ENCODE results near the gene SESTD1.
A peak's percentile ranks its signal among the peaks of the same experiment; 100 is the strongest.
"Not testable (repeated sequence)": the region's sequence is repeated elsewhere in the genome, so short reads cannot be mapped to it uniquely, and the experiment has no call there.

Gene SESTD1

DNA sequence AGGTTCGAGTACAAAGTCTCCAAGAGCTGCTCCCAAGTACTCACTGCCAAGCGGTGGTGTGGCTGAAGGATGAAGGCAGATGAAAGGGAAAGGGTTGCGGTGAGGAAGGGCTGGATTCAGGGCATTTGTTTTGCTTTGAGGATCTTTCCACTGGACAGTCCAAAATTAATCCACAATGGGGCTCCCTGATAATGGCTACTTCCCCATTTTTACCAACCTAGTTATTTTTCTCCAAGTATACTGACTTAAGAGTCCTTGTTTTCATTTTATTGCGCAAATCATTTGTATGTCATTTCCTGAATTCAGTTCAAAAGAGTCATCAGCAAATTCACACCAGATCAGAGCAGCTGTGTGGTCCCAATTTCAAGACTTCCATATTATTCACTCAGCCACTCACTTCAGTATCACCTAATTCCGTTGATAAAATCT is 464 bp upstream of the SESTD1 start:
- DNase-seq (ENCODE audit: low read depth), result no peak

DNA sequence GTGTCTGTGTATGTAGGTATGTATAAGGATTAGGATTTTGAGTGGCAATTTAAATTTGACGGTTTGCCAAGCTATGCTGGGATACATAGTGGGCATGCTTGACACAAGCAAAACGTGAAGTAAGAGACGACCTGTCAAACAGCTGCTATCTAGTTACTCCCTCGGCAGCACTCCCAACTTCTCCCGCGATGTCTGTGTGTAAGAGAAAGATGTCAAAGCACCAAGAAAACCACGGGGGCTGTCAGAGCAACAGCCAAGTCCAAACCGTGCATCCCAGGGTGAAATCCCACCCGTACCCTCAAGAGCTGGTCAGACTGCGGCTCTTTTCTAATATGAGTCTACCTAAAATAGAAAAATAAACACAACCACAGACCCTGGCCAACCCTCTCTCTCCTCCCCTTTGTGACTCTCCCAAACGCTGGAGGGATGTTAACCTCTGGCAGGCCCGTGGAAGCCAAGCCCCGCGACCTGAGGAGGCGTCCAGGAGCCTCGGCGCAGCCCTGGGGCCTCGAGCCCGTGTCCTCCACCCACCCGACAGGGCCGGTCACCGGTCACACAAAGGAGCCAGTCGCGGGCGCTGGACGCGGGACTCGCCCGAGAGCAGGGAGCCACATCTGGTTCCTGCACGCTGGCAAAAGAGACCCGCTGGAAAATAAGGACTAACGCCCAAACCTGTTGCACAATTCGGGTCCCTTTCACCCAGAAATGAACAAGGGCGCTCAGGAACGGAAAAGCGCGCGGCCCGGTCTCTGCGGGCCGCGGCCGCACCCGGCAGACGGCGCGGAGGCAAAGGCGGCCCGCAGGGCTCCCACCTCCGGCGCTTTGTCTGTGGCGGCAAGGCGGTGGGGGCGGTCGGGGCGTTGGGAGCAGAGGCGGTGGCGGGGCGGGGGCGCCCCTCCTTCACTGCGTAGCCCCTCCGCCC is 925 bp downstream of the SESTD1 start:
- no peak for DNase-seq (ENCODE audit: low read depth)

DNA sequence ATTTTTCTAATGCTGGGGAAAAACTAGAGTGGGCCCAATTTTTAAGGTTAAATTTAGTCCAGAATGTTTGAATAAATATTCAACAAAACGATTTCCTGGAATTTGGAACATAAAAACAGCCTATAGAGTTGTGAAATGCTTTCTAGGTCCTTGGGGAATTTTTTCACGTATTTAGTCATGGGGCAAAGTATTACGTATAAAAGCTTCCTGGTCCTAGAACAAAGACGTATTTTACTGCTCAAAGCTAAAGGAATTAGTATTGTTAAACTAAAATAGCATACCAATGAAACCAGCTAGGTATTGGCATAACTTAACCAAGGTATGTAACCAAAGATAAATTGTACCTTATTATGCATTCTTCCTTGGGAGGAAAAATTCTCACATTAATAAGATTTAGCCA is 1.6 kb downstream of the SESTD1 start:
- peak; percentile 50 for DNase-seq (ENCODE audit: low read depth)

DNA sequence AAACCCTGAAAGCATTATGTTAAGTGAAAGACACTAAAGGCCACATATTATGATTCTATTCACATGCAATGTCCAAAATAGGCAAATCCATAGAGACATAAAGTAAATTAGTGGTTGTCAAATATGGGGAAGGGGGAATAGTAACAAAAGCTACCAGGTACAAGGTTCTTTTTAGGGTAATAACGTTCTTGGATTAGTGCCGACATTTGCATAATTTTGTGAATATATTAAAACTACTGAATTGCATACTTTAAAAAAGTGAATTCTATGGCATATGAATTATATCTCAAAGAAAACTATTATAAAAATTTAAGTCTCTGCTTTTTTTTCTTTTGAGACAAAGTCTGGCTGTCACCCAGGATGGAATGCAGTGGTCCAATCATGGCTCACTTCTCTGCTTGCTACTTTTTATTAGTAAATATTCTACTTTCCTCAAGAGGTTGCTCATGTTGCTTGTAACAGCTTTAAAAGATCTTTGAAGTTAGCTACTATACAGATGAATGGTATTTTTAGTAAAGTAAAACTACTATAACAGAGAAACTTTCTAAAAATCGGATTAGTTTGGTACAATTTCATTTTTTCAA is 2.5 kb downstream of the SESTD1 start:
- no peak for DNase-seq (ENCODE audit: low read depth)

DNA sequence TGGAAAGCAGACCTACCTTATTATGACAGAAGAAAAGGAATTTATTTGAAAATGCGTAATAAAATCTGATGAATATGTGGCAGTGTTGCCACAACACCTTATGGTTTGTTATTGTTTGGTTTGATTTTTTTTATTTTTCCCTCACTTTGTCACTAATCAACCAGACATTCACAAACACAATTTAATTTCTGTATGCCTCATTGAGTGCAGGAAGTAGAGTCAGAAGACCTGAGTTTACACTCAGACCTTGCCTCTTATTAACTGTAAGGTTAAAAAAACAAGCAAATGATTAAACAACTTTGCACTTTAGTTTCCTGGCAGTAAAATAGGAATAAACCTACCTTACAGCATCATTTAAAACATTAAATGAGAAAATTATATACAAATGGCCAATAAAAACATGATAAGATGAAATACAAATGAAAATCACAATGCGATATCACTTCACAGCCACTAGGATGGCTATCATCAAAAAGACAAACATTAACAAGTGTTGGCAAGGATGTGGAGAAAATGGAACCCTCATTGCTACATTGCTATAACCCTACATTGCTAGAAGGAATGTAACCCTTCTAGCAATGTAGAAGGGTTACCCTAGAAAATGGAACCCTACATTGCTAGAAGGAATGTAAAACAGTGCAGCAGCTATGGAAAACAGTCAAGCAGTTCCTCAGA is 3.3 kb downstream of the SESTD1 start:
- DNase-seq (ENCODE audit: low read depth), result no peak

DNA sequence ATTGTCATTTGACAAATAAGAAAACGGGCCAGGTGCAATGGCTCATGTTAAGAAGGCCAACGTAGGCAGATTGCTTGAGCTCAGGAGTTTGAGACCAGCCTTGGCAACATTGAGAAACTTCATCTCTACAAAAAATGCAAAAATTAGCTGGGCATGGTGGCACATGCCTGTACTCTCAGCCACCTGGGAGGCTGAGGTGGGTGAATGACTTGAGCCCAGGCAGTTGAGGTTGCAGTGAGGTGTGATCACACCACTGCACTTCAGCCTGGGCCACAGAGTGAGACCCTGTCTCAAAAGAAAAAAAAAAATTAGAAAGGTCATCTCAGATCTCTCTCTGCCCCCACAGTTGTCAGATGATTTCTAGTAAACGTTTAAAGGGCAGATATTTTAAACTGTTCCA is 4.4 kb downstream of the SESTD1 start:
- DNase-seq (ENCODE audit: low read depth), result no peak

DNA sequence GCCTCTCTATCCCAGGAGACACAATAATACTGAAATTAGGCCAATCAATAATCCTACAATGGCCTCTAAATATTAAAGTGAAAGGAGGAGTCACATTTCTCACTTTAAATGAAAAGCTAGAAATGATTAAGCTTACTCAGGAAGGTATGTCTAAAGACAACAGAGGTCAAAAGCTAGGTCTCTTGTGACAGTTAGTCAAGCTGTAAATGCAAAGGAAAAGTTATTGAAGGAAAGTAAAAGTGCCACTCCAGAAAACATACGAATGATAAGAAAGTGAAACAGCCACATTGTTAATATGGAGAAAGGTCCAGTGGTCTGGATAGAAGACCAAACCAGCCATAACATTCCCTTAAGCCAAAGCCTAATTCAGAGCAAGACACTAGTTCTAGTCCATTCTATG is 9.5 kb downstream of the SESTD1 start:
- no peak for DNase-seq (ENCODE audit: low read depth)

DNA sequence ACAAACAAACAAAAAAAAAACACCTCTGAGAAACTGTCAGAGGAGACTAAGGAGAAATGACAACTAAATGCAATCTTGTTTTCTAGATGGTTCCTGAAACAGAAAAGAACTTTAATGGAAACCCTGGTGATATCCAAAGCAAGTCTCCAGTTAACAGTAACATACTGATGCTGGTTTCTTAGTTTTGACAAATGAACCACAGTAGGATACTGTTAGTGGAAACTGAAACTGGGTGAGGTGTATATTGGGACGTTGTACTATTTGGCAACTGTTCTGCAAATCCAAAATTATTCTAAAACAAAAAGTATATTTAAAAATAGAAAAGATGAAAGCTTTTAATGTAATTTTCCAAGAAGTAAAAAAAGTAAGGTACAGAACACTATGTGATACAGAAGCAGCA is 11.4 kb downstream of the SESTD1 start:
- DNase-seq (ENCODE audit: low read depth), result no peak

DNA sequence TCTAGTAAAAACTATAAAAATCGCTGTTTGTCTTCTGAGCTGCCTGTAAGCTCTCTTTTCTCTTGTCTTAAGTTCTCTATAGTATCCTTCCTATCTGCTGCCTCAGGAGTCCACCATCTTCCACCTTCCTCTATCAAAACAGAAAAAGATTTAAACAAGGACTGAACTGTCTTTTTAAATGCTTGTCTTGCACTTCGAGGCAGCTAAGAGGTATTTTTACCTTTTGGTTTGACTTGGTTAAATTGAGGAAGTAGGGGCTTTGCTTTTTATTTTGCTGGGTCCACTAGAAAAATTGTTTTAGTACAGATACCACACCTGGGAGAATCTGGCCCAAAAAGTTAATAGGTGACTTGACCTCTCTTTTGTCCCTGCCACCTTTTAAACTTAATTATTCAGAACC is 12.2 kb downstream of the SESTD1 start:
- DNase-seq (ENCODE audit: low read depth), result no peak

DNA sequence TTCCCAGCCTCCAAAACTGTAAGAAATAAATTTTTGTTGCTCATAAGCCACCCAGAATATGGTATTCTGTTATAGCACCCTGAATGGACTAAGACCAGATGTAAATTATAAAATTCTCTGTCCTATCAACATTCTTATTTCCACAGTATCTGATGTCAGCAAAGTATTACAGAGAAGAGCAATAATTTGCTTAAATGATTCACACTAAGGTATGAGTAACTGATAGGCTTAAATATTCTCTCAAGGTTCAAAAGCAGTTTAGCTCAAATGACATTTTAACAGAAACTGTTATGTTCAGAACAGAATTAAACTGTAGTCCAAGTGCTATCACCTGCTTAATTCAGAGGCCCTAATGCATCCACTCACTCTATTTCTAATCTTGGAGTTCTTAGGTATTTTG is 12.8 kb downstream of the SESTD1 start:
- no peak for DNase-seq (ENCODE audit: low read depth)

DNA sequence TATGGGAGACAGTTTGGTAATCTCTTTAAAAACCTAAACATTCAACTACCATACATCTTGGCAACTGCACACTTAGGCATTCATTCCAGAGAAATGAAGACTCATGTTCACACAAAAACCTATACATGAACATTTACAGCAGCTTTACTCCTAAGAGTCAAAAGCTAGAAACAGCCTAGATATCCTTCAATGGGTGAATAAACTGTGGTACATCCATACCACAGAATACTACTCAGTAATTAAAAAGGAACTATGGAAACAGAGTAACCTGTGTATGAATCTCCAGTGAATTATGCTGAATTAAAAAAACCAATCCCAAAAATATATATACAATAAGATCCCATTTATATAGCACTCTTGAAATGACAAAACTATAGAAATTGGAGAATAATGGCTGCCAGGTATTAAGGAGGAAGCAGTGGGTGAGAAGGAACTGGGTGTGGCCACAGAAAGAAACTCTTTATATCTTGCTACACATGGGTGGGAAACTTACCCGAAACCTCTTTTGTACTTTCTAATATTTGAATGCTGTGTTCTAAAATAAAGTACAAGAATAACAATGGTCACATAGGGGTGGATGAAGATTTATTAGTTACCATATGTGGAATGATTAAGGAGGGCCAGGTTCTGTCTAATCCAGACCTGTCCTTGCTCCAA is 13.7 kb downstream of the SESTD1 start:
- no peak for DNase-seq (ENCODE audit: low read depth)

DNA sequence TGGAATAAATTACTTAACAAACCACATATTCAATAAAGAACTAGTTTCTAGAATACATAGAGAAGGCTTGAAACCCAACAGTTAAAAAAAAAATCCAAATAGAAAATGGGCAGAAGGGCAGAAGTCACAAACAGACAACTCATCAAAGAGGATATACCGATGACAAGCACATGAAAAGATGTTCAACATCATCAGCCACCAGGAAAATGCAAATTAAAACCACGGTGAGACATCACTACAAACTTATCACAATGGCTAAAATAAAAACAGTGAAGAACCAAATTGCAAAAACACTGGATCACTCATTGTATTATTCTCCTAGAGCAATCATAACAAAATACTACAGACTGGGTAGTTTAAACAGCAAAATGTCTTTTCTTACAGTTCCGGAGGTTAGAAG is 14.5 kb downstream of the SESTD1 start:
- no peak for DNase-seq (ENCODE audit: low read depth)

DNA sequence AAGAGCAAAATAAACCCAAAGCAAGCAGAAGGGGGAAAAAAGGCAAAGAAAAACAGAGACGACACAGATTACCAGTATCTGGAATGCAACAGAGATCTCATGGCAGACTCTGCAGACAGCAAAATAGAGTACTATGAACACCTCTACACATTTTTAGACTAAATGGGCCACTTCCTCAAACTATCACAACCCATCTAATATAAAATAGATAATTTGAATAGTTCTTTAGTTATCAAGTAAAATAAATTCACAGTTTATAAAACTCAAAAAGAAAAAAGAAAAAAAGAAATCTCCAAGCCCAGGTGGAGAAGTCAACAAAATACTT is 16.6 kb downstream of the SESTD1 start:
- no peak for DNase-seq (ENCODE audit: low read depth)

DNA sequence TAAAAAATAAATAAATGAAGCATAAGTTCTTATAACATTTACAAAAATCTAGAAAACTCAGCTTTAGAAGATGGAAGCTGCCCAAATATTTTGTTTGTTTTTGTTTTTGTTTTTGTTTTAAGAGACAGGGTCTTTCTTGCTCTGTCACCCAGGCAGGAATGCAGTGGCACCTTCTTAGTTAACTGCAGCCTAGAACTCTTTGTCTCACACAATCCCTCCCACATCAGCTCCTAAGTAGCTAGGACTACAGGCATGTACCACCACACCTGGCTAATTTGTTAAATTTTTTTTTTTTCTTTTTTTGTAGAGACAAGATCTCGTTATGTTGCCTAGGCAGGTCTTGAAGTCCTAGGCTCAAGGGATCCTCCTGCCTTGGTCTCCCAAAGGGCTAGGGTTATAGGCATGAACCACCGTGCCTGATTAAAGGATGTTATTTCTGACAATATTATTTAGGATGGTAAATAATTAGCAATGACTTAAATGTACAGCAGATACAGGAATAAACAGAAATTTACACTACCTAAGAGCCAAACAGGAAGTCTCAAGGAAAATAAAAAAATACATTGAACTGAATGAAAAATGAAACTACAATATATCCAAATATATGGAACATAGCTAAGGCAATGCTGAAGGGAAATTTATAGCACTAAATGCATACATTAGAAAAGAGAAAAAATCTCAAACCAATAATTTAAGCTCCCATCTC is 17.2 kb downstream of the SESTD1 start:
- DNase-seq (ENCODE audit: low read depth), result no peak

DNA sequence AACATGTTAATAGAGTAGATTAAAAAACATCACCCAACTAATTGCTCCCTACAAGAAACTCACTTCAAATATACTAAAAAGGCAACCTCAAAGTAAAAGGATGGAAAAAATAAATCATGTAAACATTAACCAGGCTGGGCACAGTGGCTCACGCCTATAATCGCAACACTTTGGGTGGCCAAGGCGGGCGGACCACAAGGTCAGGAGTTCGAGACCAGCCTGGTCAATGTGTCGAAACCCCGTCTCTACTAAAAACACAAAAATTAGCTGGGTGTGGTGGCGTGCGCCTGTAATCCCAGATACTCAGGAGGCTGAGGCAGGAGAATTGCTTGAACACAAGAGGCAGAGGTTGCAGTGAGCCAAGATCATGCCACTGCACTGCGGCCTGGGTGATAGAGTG is 18.8 kb downstream of the SESTD1 start:
- DNase-seq (ENCODE audit: low read depth), result not testable (repeated sequence)

DNA sequence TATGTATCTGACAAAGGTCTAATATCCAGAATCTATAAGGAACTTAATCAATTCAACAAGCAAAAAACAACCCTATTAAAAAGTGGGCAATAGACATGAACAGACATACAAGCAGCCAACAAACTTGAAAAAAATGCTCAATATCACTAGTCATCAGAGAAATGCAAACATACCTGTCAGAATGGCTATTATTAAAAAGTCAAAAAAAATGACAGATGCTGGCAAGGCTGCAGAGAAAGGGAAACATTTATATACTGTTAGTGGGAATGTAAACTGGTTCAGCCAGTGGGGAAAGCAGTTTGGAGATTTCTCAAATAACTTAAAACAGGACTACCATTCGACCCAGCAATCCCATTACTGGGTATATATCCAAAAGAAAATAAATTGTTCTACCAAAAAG is 21.6 kb downstream of the SESTD1 start:
- no peak for DNase-seq (ENCODE audit: low read depth)

DNA sequence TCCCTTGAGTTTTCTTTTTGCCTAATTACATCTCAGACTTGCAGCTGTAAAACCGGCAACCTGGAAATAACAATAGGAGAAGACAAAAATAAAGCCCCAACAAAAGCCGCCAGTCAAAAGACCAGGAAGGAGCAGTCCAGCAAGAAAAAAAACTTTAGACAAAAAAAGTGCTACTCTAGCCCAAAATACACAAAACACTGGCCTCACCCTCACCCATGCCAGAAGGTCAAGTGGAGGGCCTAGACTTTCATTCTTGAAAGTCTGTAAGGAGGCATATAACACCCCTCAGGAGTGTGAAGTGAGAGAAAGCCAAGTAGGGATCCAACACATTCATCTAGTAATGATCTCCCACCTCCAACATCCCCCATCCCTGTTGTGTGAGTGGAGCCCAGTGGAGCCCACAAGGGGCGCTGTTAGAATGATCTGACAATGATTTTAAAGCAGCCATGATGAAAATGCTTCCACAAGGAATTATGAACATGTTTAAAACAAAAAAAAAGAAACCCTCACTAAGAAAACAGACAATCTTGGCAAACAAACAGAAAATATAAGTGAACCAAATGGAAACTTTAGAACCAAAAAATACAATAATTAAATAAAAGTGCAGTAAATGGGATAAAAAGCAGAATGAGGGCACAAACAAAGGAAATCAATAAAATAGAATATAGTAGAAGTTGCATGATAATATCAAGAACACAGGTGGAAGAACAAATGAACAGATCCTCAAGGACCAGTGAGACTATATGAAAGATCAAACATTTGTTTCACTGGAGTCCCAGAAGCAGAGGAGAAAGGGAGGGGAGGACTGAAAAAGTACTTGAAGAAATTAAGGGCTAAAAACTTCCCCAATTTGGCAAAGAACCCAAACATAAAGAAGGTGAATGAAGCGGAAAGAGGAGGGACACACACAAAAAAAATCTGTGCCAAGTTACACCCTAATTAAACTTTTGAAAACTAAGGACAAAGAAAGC is 23.9 kb downstream of the SESTD1 start:
- no peak for DNase-seq (ENCODE audit: low read depth)

DNA sequence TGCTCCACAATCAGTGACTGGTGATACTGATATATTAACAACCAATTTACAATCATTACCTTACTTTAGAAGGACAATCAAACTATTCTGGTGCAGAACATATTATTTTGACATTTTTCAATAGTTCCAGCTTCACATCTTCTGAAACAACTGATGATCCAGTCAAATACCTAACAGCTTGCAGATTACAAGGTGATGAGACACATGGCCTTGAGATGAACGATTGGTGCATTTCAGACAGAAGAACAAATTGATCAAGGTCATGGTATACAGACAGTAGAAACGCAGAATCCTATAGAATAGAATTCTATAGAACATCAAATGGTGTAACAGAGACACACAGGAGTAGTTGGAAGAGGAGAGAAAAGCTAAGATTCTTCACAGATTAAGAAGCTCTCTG is 24.8 kb downstream of the SESTD1 start:
- DNase-seq (ENCODE audit: low read depth), result no peak

DNA sequence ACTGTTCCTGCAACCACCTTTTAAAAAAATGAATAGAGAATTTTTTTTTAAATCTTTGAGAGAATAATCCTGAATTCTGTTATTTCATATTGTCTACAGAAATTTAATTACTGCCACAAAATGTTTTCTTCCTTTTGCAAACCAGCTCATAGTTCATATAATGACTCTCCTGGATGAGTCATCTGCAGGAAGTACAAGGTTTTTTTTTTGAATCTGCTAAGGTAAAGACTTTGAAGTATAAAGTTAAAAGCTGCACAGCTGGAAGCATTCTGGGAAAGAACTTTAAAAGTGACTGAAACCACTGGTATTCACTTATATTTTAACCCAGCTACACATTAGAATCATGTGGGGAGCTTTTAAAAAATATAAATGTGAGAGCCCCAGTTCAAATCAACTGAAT is 25.4 kb downstream of the SESTD1 start:
- no peak for DNase-seq (ENCODE audit: low read depth)

DNA sequence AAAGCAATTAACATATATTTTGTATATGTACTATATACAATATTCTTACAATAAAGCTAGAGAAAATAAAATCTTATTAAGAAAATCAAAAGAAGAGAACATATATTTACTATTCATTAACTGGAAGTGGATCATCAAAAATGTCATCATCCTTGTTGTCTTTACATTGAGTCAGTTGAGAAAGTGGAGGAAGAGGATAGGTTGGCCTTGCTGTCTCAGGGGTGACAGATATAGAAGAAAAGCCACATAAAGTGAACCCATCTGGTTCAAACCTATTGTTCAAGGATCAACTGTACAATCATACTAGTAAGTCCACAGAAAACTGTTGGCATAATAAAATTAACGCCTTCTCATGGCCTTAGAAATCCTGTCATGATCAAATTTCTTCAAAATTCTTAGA is 26.6 kb downstream of the SESTD1 start:
- no peak for DNase-seq (ENCODE audit: low read depth)
